Esophagus muscularis mucosa (tissue), 4 donors: ENCODE measurements around the gene PFN4. TPM values are rescaled to one million over a fixed set of nuclear protein-coding genes. Genes with fewer than 3 reads are reported as not detected.

Source experiments
- DNase-seq: peaks from one replicate; pipeline ENCODE4 v3.0.0-alpha.2; 2017; ENCODE audit errors: extremely low spot score
- H3K27ac ChIP-seq, 4 donors: fragments of 200-600 bp; sonication (generic); replicated peaks in 1 of 4; 1 replicate in 3 of 4; 2 replicates in 1 of 4; pipeline ENCODE4 v1.5.1; 2016 to 2019; ENCODE audit warnings: mild to moderate bottlenecking in 1 of 4
- H3K27me3 ChIP-seq, 4 donors: fragments of 200-600 bp; sonication (generic); one replicate each; pipeline versions ENCODE4 v1.5.1 to v1.6.0; 2016 to 2019
- H3K36me3 ChIP-seq, 4 donors: fragments of 200-600 bp; sonication (generic); one replicate each; pipeline ENCODE4 v1.5.1; 2016 to 2019
- H3K4me1 ChIP-seq, 4 donors: fragments of 200-600 bp; sonication (generic); one replicate each; pipeline ENCODE4 v1.5.1; 2016 to 2019
- H3K4me3 ChIP-seq, 4 donors: fragments of 200-600 bp; sonication (generic); 1 replicate in 2 of 4; 2 replicates in 2 of 4; pipeline ENCODE4 v1.5.1; 2016 to 2019; ENCODE audit warnings: mild to moderate bottlenecking in 4 of 4, moderate library complexity in 1 of 4
- H3K9me3 ChIP-seq, 4 donors: fragments of 200-600 bp; sonication (generic); 1 replicate in 3 of 4; 2 replicates in 1 of 4; pipeline ENCODE4 v1.5.1; 2016 to 2019
- EP300 ChIP-seq: sonication (generic); formaldehyde crosslinking; IDR thresholded peaks from one replicate; pipeline ENCODE4 v1.6.1; 2017; ENCODE audit warnings: antibody characterized with exemption
- POLR2A ChIP-seq: fragments of 450-650 bp; IDR thresholded peaks from one replicate; pipeline ENCODE4 v1.6.1; 2017; ENCODE audit warnings: antibody characterized with exemption, moderate library complexity, mild to moderate bottlenecking, low read depth
- POLR2AphosphoS5 ChIP-seq, 2 donors: sonication (generic); formaldehyde crosslinking; IDR thresholded peaks; one replicate each; pipeline ENCODE4 v1.6.1; 2017; ENCODE audit warnings: antibody characterized with exemption in 2 of 2
- WGBS: methylation state at CpG from one replicate; pipeline ENCODE4 v1.1.5; 2018; 5-methylcytosine and 5-hydroxymethylcytosine counted together
- intact Hi-C: fragments of 100-400 bp; cut with DNase I; formaldehyde crosslinking; loops from one replicate; pipeline ENCODE4 v1.15.1; 2023
- total RNA-seq, 4 donors: library from RNA; depleted of rRNA; stranded (reverse); fragments of >200 nt; gene quantifications; one replicate each; pipeline versions ENCODE4 v1.1.0 to v1.2.1, GENCODE V29; 2016
- TF ChIP-seq, protein P1 (sequence below), 3 experiments: fragments of 200-600 bp in 2 of 3; fragments of 450-650 bp in 1 of 3; sonication (generic) in 2 of 3; IDR thresholded peaks; one replicate each; pipeline ENCODE4 v1.5.1; 2017 to 2019; ENCODE audit warnings: antibody characterized with exemption in 3 of 3, mild to moderate bottlenecking in 2 of 3, moderate library complexity in 1 of 3

Gene PFN4
- total RNA-seq, 4 donors from 2014 or later, result 0.83 TPM; not detected in 3

GRCh38 chr2:24075915-24076848, 47.0 kb downstream of the PFN4 start, which contains the start of gene SF3B6:
Gene SF3B6 (minus strand): TSS chr2:24076326. CDS start chr2:24076229, 97 bp downstream.
- Histone ChIP-seq H3K36me3 (peaks cover 0 to 56% (median 35%) of the 10 kb centered on the region in 4 donors), H3K27me3 (no peaks in the 10 kb centered on the region), H3K27ac (peak within 1 kb of the TSS; percentile 88 to 96 (median 92)), H3K4me1 (peaks cover 19 to 39% (median 25%) of the 10 kb centered on the region in 4 donors), H3K9me3 (no peaks in the 10 kb centered on the region), H3K4me3 (peak within 1 kb of the TSS; percentile 70 to 91 (median 74))
- intact Hi-C loops, result loop anchor here (5.0 kb wide), 1 partner anchor 149 kb away; the partner anchor contains the start of gene ATAD2B
- peak; percentile 99 for DNase-seq
- TF ChIP-seq, protein P1, sequence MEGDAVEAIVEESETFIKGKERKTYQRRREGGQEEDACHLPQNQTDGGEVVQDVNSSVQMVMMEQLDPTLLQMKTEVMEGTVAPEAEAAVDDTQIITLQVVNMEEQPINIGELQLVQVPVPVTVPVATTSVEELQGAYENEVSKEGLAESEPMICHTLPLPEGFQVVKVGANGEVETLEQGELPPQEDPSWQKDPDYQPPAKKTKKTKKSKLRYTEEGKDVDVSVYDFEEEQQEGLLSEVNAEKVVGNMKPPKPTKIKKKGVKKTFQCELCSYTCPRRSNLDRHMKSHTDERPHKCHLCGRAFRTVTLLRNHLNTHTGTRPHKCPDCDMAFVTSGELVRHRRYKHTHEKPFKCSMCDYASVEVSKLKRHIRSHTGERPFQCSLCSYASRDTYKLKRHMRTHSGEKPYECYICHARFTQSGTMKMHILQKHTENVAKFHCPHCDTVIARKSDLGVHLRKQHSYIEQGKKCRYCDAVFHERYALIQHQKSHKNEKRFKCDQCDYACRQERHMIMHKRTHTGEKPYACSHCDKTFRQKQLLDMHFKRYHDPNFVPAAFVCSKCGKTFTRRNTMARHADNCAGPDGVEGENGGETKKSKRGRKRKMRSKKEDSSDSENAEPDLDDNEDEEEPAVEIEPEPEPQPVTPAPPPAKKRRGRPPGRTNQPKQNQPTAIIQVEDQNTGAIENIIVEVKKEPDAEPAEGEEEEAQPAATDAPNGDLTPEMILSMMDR (IDR thresholded peaks at IDR 0.05), result peak in 1 of 3 experiments; percentile 12
- TF ChIP-seq POLR2AphosphoS5 (IDR thresholded peaks at IDR 0.05) (peak; percentile 92 to 96), EP300 (no peak), POLR2A (no peak)
- WGBS, result 3% methylated on average over 32 of the region's 64 CpGs

DNA sequence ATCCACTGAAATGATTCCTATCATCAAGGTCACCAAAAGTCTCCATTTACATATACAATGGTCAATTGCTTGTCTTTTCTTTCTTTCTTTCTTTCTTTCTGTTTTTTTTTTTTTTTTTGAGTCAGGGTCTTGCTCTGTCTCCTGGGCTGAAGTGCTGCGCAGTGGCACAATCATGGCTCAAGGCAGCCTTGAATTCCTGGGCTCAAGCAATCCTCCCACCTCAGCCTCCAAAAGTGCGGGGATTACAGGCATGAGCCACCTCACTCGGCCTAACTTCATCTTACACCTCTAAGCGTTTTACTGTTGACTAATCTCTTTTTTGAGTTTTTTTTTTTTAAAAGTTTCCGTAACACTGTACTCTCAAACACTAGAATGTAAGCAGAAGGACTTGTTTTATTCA, 47.9 kb downstream of the PFN4 start:
- no peaks in the 10 kb centered on the region for H3K27me3 ChIP-seq
- H3K27ac ChIP-seq, result peak overlapping the region; percentile 88 to 96 (median 92)
- intact Hi-C loops, result loop anchor here (5.0 kb wide), 1 partner anchor 148 kb away; the partner anchor contains the start of gene ATAD2B
- WGBS, result 56% methylated on average over 5 of the region's 5 CpGs
- TF ChIP-seq POLR2AphosphoS5 (IDR thresholded peaks at IDR 0.05) (no peak), EP300 (no peak)
- DNase-seq, result no peak
- no peaks in the 10 kb centered on the region for H3K9me3 ChIP-seq
- peak overlapping the region; percentile 70 to 91 (median 74) for H3K4me3 ChIP-seq
- H3K4me1 ChIP-seq, result peaks cover 19 to 39% (median 25%) of the 10 kb centered on the region in 4 donors
- peaks cover 5 to 56% (median 35%) of the 10 kb centered on the region in 4 donors for H3K36me3 ChIP-seq

DNA sequence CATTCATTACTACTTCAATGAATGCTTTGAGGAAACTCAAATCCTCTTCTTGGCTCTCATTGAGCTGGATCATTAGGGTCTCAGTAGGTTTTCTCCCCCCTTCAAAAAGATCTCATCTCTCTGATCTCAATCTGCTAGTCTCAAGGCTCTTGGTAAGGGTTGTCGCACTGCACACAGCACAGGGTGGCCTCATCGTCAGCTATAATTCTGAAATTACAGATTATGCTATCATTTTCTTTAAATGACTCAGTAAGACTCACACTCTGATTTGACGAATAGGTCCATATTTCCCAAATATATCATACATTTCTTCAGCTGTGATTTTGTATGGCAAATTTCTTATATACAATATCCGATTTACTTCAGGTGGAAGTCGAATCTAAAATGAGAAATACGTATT, 49.3 kb downstream of the PFN4 start:
- no peak for TF ChIP-seq POLR2AphosphoS5 (IDR thresholded peaks at IDR 0.05)
- TF ChIP-seq POLR2A, result no peak
- intact Hi-C loops, result no loop called here
- Histone ChIP-seq H3K9me3 (no peaks in the 10 kb centered on the region), H3K36me3 (peaks cover 6 to 59% (median 45%) of the 10 kb centered on the region in 4 donors), H3K27ac (no peak overlapping the region), H3K27me3 (no peaks in the 10 kb centered on the region), H3K4me3 (no peak overlapping the region), H3K4me1 (peaks cover 19 to 39% (median 25%) of the 10 kb centered on the region in 4 donors)
- no peak for DNase-seq
- 91% methylated on average over 6 of the region's 6 CpGs for WGBS

- 83% methylated on average over 4 of the region's 4 CpGs for WGBS
- intact Hi-C loops, result no loop called here
- no peak for DNase-seq
- Histone ChIP-seq H3K4me1 (peaks cover 12 to 31% (median 16%) of the 10 kb centered on the region in 4 donors), H3K27ac (no peak overlapping the region), H3K36me3 (peaks cover 13 to 72% (median 60%) of the 10 kb centered on the region in 4 donors), H3K9me3 (no peaks in the 10 kb centered on the region), H3K27me3 (no peaks in the 10 kb centered on the region), H3K4me3 (no peak overlapping the region)
- TF ChIP-seq, protein P1 (IDR thresholded peaks at IDR 0.05), result no peak
- TF ChIP-seq EP300 (no peak), POLR2AphosphoS5 (IDR thresholded peaks at IDR 0.05) (no peak), POLR2A (no peak)
These were observed 50.9 kb downstream of the PFN4 start for GRCh38 chr2:24072259-24072658.

DNA sequence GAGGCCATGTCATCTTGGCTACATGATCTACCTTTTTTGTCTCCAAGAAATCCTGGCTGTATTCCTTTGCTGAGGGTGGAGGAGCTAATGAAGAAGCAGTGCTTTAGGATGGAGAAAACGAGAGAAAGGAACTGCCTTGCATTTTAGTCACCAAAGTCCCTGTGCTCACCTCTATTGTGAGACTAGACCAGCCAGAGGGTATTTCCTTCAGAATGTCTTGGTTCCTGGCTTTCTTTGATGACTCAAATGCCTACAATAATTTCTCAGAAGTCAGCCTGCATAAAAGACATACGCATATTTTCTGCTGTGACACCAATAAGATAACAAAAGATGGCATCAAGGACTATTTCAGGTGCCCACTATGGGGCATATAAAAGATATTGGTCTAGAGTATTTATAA, 57.8 kb downstream of the PFN4 start:
- Histone ChIP-seq H3K36me3 (peaks cover 17 to 51% (median 46%) of the 10 kb centered on the region in 4 donors), H3K9me3 (no peaks in the 10 kb centered on the region), H3K27ac (no peak overlapping the region), H3K4me1 (no peaks in the 10 kb centered on the region), H3K27me3 (no peaks in the 10 kb centered on the region), H3K4me3 (no peak overlapping the region)
- intact Hi-C loops, result no loop called here
- TF ChIP-seq, protein P1 (IDR thresholded peaks at IDR 0.05), result no peak
- TF ChIP-seq POLR2A, result no peak
- TF ChIP-seq EP300, result no peak
- no peak for TF ChIP-seq POLR2AphosphoS5 (IDR thresholded peaks at IDR 0.05)
- WGBS, result 86% methylated on average over 2 of the region's 2 CpGs
- DNase-seq, result no peak

Other genes with a start within 250 kb of the PFN4 start
- gene ATAD2B, start 196.2 kb downstream of the PFN4 start, total RNA-seq, result 10 to 100 TPM in 3 of 4 donors, 1 to 10 TPM in 1; 8.0 to 17.4 (median 13.5) TPM
- gene UBXN2A, start 182.9 kb downstream of the PFN4 start, total RNA-seq, result 10 to 100 TPM; 17.1 to 23.4 (median 20.3) TPM
- gene MFSD2B, start 113.2 kb downstream of the PFN4 start, total RNA-seq, result under 1 TPM in 1 of 4 donors, not detected in 3; 0.33 TPM
- gene WDCP, start 75.9 kb downstream of the PFN4 start, total RNA-seq, result 1 to 10 TPM; 4.5 to 9.1 (median 6.2) TPM
- 10 to 100 TPM in 1 of 4 donors, 1 to 10 TPM in 3; 5.0 to 11.2 (median 6.2) TPM for gene FKBP1B, start 73.6 kb downstream of the PFN4 start, total RNA-seq
- 100 to 1,000 TPM in 3 of 4 donors, 10 to 100 TPM in 1; 86.9 to 121 (median 113) TPM for gene SF3B6, start 47.0 kb downstream of the PFN4 start, total RNA-seq
- 10 to 100 TPM in 2 of 4 donors, 1 to 10 TPM in 2; 5.3 to 11.3 (median 9.6) TPM for gene TP53I3, start 38.5 kb downstream of the PFN4 start, total RNA-seq
- gene FAM228B, start 135 bp upstream of the PFN4 start, total RNA-seq, result 10 to 100 TPM; 22.6 to 41.4 (median 33.8) TPM
- gene FAM228A, start 51.7 kb upstream of the PFN4 start, total RNA-seq, result 1 to 10 TPM; 1.1 to 3.3 (median 2.6) TPM
- gene ITSN2, start 237.2 kb upstream of the PFN4 start, total RNA-seq, result 10 to 100 TPM; 47.0 to 60.2 (median 53.6) TPM